PC-3 (cell line): Measurements from ENCODE around the gene UEVLD. TPM values are rescaled to one million over a fixed set of nuclear protein-coding genes. Genes with fewer than 3 reads are reported as not detected.

Source experiments
- ATAC-seq: fragments of 200-7000 bp; cut with Tn5 transposase; 2 replicates; pipeline ENCODE4 v1.9.1; 2020; ENCODE audit warnings: mild to moderate bottlenecking, moderate library complexity
- BruUV-seq: library from RNA; stranded (reverse); fragments of 400-500 nt; replicated peaks from 2 replicates; lab custom pipeline; 2021; lab: Mats Ljungman, UMichigan
- CTCF ChIA-PET: fragments of 300-600 bp; sonication (Branson Sonifier 250); formaldehyde crosslinking; loops from one replicate; lab custom pipeline; 2022; ENCODE audit warnings: antibody characterized with exemption; lab: Charles Lee
- POLR2A ChIA-PET: fragments of 300-600 bp; sonication (Branson Sonifier 250); formaldehyde crosslinking; loops from one replicate; lab custom pipeline; 2022; ENCODE audit warnings: antibody characterized with exemption; ENCODE audit not compliant: unreplicated experiment; lab: Charles Lee
- DNase-seq: peaks from one replicate; pipeline ENCODE4 v3.0.0-alpha.2; 2015
- H2AFZ ChIP-seq: fragments of 300-600 bp; sonication (generic); 2 replicates; pipeline ENCODE4 v1.6.0; 2016; ENCODE audit warnings: antibody characterized with exemption, low read length
- H3F3A ChIP-seq: fragments of 300-600 bp; sonication (generic); one replicate; pipeline ENCODE4 v1.6.0; 2017; ENCODE audit warnings: antibody characterized with exemption, low read length, control low read depth, mild to moderate bottlenecking; ENCODE audit not compliant: unreplicated experiment
- H3K27ac ChIP-seq: fragments of 300-600 bp; sonication (generic); 2 replicates; pipeline ENCODE4 v1.5.1; 2016; ENCODE audit warnings: mild to moderate bottlenecking, low read length
- H3K27me3 ChIP-seq: fragments of 300-600 bp; sonication (generic); 2 replicates; pipeline ENCODE4 v1.6.1; 2016; ENCODE audit warnings: low read length, mixed read lengths
- H3K36me3 ChIP-seq: fragments of 300-600 bp; sonication (generic); 2 replicates; pipeline ENCODE4 v1.6.1; 2016; ENCODE audit warnings: low read depth, mixed run types, low read length, mixed read lengths
- H3K4me1 ChIP-seq: fragments of 300-600 bp; sonication (generic); 2 replicates; pipeline ENCODE4 v1.5.1; 2016; ENCODE audit warnings: low read length; ENCODE audit not compliant: insufficient read depth
- H3K4me2 ChIP-seq: fragments of 300-600 bp; sonication (generic); 2 replicates; pipeline ENCODE4 v1.6.0; 2016; ENCODE audit warnings: low read length
- H3K4me3 ChIP-seq: fragments of 300-600 bp; sonication (generic); 2 replicates; pipeline ENCODE4 v1.5.1; 2016; ENCODE audit warnings: mild to moderate bottlenecking, low read length, mixed read lengths
- H3K79me2 ChIP-seq: fragments of 300-600 bp; sonication (generic); 2 replicates; pipeline ENCODE4 v1.6.1; 2017; ENCODE audit warnings: low read length, mixed read lengths
- H3K9ac ChIP-seq: fragments of 300-600 bp; sonication (generic); 2 replicates; pipeline ENCODE4 v1.6.0; 2016; ENCODE audit warnings: mild to moderate bottlenecking, low read length
- H3K9me2 ChIP-seq: fragments of 300-600 bp; sonication (generic); replicated peaks from 2 replicates; pipeline ENCODE4 v1.6.1; 2016; ENCODE audit warnings: mixed run types, low read length, mixed read lengths
- H3K9me3 ChIP-seq: fragments of 300-600 bp; sonication (generic); 2 replicates; pipeline ENCODE4 v1.6.1; 2016; ENCODE audit warnings: low read length, mixed read lengths
- H4K20me1 ChIP-seq: fragments of 300-600 bp; sonication (generic); 2 replicates; pipeline ENCODE4 v1.6.1; 2016; ENCODE audit warnings: low read length, mixed read lengths
- EZH2 ChIP-seq: fragments of 300-600 bp; sonication (generic); IDR thresholded peaks from one replicate; pipeline ENCODE4 v1.6.1; 2017; ENCODE audit warnings: antibody characterized with exemption, mild to moderate bottlenecking, low read length; ENCODE audit not compliant: unreplicated experiment
- EZH2phosphoT487 ChIP-seq: fragments of 300-600 bp; sonication (generic); IDR thresholded peaks from 2 replicates; pipeline ENCODE4 v1.6.1; 2018; ENCODE audit warnings: mild to moderate bottlenecking, antibody characterized with exemption, low read length, borderline replicate concordance
- intact Hi-C: fragments of 100-400 bp; cut with micrococcal nuclease; formaldehyde crosslinking; loops from 2 replicates; pipeline ENCODE4 v1.9.0; 2023
- total RNA-seq: library from RNA; depleted of rRNA; stranded (reverse); fragments of >200 nt; gene quantifications from 2 replicates; pipeline ENCODE4 v1.2.3, GENCODE V29; 2014
- TF ChIP-seq, protein P1 (sequence below): fragments of 300-600 bp; sonication (generic); conservative IDR thresholded peaks from 2 replicates; pipeline ENCODE4 v1.5.1; 2017; ENCODE audit warnings: antibody characterized with exemption, low read depth, mild to moderate bottlenecking, low read length

The UEVLD gene
- total RNA-seq, 1 experiment from 2014 or later, result 22.2 TPM

DNA sequence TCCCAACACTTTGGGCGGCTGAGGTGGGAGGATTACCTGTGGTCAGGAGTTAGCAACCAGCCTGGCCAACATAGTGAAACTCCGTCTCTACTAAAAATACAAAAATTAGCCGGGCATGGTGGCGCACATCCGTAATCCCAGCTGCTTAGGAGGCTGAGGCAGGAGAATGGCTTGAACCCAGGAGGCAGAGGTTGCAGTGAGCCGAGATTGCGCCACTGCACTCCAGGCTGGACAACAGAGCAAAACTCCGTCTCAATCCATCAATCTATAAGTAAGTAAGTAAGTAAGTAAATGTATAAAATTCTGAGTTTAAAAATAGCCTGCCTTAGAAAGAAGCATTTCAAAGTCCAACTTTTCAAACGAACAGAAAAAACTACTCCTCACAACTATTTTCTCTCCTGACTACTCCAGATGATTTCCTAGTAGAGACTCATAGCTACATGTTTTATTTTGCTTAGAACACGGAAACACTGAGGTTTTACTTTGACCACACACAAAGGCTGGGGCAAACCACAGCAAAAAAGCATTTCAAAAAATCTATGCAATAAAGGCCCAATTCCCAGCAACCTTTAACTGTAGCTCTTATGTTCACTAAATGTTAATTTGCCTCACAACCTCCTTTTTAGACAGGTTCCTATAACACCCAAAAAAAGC is 29.3 kb upstream of the UEVLD start:
- no peaks in the 10 kb centered on the region for H3F3A ChIP-seq
- H3K27me3 ChIP-seq, result no peaks in the 10 kb centered on the region
- intact Hi-C loops, result loop anchor here (5.0 kb wide), 1 partner anchor 76 kb away; no protein-coding TSS in a partner anchor
- ChIA-PET POLR2A (no interaction called here), CTCF (no interaction called here)
- ATAC-seq, result no peak
- no peaks in the 10 kb centered on the region for H3K9me2 ChIP-seq
- peaks cover 4% of the 10 kb centered on the region; the same call in 1 of the 2 replicates for H3K4me1 ChIP-seq
- H3K4me2 ChIP-seq, result 0 out of 2 replicates have a peak overlapping the region, but pooled peaks have one; percentile 12
- peaks cover 68% of the 10 kb centered on the region for H3K79me2 ChIP-seq
- peaks cover 18% of the 10 kb centered on the region for H4K20me1 ChIP-seq
- peak overlapping the region; percentile 20; the same call in 1 of the 2 replicates for H3K27ac ChIP-seq
- no peak for TF ChIP-seq EZH2phosphoT487
- no peak for TF ChIP-seq EZH2
- TF ChIP-seq, protein P1, sequence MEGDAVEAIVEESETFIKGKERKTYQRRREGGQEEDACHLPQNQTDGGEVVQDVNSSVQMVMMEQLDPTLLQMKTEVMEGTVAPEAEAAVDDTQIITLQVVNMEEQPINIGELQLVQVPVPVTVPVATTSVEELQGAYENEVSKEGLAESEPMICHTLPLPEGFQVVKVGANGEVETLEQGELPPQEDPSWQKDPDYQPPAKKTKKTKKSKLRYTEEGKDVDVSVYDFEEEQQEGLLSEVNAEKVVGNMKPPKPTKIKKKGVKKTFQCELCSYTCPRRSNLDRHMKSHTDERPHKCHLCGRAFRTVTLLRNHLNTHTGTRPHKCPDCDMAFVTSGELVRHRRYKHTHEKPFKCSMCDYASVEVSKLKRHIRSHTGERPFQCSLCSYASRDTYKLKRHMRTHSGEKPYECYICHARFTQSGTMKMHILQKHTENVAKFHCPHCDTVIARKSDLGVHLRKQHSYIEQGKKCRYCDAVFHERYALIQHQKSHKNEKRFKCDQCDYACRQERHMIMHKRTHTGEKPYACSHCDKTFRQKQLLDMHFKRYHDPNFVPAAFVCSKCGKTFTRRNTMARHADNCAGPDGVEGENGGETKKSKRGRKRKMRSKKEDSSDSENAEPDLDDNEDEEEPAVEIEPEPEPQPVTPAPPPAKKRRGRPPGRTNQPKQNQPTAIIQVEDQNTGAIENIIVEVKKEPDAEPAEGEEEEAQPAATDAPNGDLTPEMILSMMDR, result no peak
- BruUV-seq, result no TSS peak
- H3K9ac ChIP-seq, result no peak overlapping the region
- no peak for DNase-seq
- no peak overlapping the region for H2AFZ ChIP-seq
- H3K9me3 ChIP-seq, result no peaks in the 10 kb centered on the region
- peaks cover 18% of the 10 kb centered on the region for H3K36me3 ChIP-seq
- no peak overlapping the region for H3K4me3 ChIP-seq

DNA sequence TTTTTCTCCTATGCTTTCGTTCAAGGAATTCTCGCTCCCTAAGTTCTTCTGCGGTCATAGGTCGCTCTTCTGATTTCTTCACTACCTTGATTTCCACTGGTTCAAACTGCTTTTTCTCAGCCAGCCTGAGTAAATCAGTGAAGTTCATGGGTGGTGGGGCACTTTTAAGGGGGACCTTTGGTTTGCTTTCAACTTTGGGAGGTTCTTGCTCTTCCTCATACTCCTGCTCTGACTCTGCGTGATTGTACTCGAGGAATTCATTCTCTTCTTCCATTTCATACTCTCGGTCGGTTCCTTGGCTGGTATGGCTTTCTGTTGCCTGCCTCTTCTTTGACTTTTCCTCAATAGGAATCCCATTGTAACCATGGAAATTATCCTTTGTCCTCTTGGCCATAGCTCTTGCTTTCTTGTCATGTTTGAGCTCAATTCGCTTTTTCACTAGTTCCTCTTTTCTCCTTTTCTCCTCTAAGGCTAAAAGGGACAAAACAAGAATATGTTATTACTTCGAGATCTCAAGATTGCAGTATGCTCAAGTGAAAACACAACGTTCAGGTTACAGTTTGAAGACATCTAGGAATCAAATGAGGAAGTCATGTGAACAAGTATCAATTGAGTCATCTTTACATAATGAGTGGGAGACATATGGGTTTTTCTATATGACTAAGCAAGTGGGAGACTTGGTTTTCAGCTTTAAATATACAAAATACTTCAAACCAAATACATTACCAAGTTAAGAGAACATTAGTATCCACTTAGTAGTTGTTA is 27.3 kb upstream of the UEVLD start:
- ChIA-PET POLR2A (no interaction called here), CTCF (no interaction called here)
- Histone ChIP-seq H3K9me2 (no peaks in the 10 kb centered on the region), H3K36me3 (peaks cover 24% of the 10 kb centered on the region), H3K4me3 (no peak overlapping the region), H3K79me2 (peaks cover 48% of the 10 kb centered on the region), H3K27me3 (no peaks in the 10 kb centered on the region), H3K4me1 (peaks cover 4% of the 10 kb centered on the region; the same call in 1 of the 2 replicates), H3K27ac (no peak overlapping the region), H2AFZ (no peak overlapping the region), H3K9ac (no peak overlapping the region), H3K4me2 (no peak overlapping the region), H4K20me1 (peaks cover 12% of the 10 kb centered on the region), H3K9me3 (no peaks in the 10 kb centered on the region), H3F3A (no peaks in the 10 kb centered on the region)
- TF ChIP-seq, protein P1, result no peak
- no peak for TF ChIP-seq EZH2phosphoT487
- TF ChIP-seq EZH2, result no peak
- BruUV-seq, result no TSS peak
- intact Hi-C loops, result loop anchor here (5.0 kb wide), 1 partner anchor 74 kb away; no protein-coding TSS in a partner anchor
- ATAC-seq (no peak), DNase-seq (no peak)

GRCh38 chr11:18614667-18615066 is 26.1 kb upstream of the UEVLD start:
- POLR2A ChIA-PET, result no interaction called here
- Histone ChIP-seq H3K36me3 (peaks cover 26% of the 10 kb centered on the region), H3K4me2 (no peak overlapping the region), H3K4me3 (no peak overlapping the region), H3F3A (no peaks in the 10 kb centered on the region), H3K9me3 (no peaks in the 10 kb centered on the region), H3K4me1 (peaks cover 4% of the 10 kb centered on the region; the same call in 1 of the 2 replicates), H3K27ac (no peak overlapping the region), H2AFZ (no peak overlapping the region), H3K9ac (no peak overlapping the region), H3K9me2 (no peaks in the 10 kb centered on the region), H4K20me1 (peaks cover 12% of the 10 kb centered on the region), H3K79me2 (peaks cover 39% of the 10 kb centered on the region), H3K27me3 (no peaks in the 10 kb centered on the region)
- CTCF ChIA-PET, result no interaction called here
- intact Hi-C loops, result loop anchor here (5.0 kb wide), 1 partner anchor 72 kb away; no protein-coding TSS in a partner anchor
- ATAC-seq (no peak), DNase-seq (no peak)
- TF ChIP-seq EZH2phosphoT487 (no peak), EZH2 (no peak)
- TF ChIP-seq, protein P1, result no peak
- BruUV-seq, result no TSS peak
